Heart left ventricle (tissue), 16 donors: ENCODE results near the gene SRPK2. TPM values are rescaled to one million over a fixed set of nuclear protein-coding genes. Genes with fewer than 3 reads are reported as not detected.
A peak's percentile ranks its signal among the peaks of the same experiment; 100 is the strongest.
"Not testable (repeated sequence)": the region's sequence is repeated elsewhere in the genome, so short reads cannot be mapped to it uniquely, and the experiment has no call there.

Experiments used
- ATAC-seq, 4 donors: fragments of 200-7000 bp; cut with Tn5 transposase; one replicate each; pipeline ENCODE4 v1.9.1; 2020 to 2022; ENCODE audit warnings: moderate library complexity in 4 of 4, mild to moderate bottlenecking in 3 of 4, moderate number of reproducible peaks in 1 of 4
- DNase-seq, 5 donors: peaks; one replicate each; pipeline ENCODE4 v3.0.0-alpha.2; 2020
- H3K27ac ChIP-seq, 12 donors: fragments of 200-600 bp; sonication (generic) in 4 of 12; one replicate each; pipeline versions ENCODE4 v1.5.0 to v1.8.0; 2016 to 2022; ENCODE audit warnings: mild to moderate bottlenecking in 2 of 12
- H3K27me3 ChIP-seq, 9 donors: fragments of 200-600 bp; sonication (generic) in 2 of 9; one replicate each; pipeline versions ENCODE4 v1.5.1 to v1.8.0; 2016 to 2022; ENCODE audit warnings: mild to moderate bottlenecking in 3 of 9
- H3K36me3 ChIP-seq, 9 donors: fragments of 200-600 bp; sonication (generic) in 2 of 9; one replicate each; pipeline versions ENCODE4 v1.5.0 to v1.8.0; 2018 to 2022; ENCODE audit warnings: mild to moderate bottlenecking in 2 of 9
- H3K4me1 ChIP-seq, 12 donors: fragments of 200-600 bp; sonication (generic) in 4 of 12; one replicate each; pipeline versions ENCODE4 v1.5.0 to v1.8.0; 2016 to 2022; ENCODE audit warnings: mild to moderate bottlenecking in 3 of 12
- H3K4me3 ChIP-seq, 12 donors: fragments of 200-600 bp; sonication (generic) in 4 of 12; one replicate each; pipeline versions ENCODE4 v1.5.0 to v1.8.0; 2017 to 2022; ENCODE audit warnings: mild to moderate bottlenecking in 9 of 12, moderate library complexity in 4 of 12
- H3K9me3 ChIP-seq, 12 donors: fragments of 200-600 bp; sonication (generic) in 4 of 12; one replicate each; pipeline versions ENCODE4 v1.5.0 to v1.8.0; 2016 to 2022; ENCODE audit warnings: mild to moderate bottlenecking in 1 of 12
- POLR2A ChIP-seq, 2 donors: fragments of 450-650 bp; IDR thresholded peaks; one replicate each; pipeline ENCODE4 v1.6.1; 2017; ENCODE audit warnings: antibody characterized with exemption in 2 of 2, mild to moderate bottlenecking in 2 of 2, moderate library complexity in 2 of 2
- WGBS, 4 donors: extraction: QIAGEN DNeasy Blood & Tissue Kit in 2 of 4; methylation state at CpG; one replicate each; pipeline versions ENCODE4 v1.1.5 to v1.1.7; 2013 to 2018; 5-methylcytosine and 5-hydroxymethylcytosine counted together
- intact Hi-C, 10 donors: fragments of 100-400 bp; cut with DNase I; formaldehyde crosslinking; loops; one replicate each; pipeline versions ENCODE4 v1.11.1 to v1.14.2; 2022
- polyA plus RNA-seq, 2 donors: library from polyadenylated mRNA; stranded (reverse); fragments of 200-250 nt; gene quantifications; one replicate each; pipeline ENCODE4 v1.2.3, GENCODE V29; 2013
- total RNA-seq, 9 donors: library from RNA; depleted of rRNA in 2 of 9; stranded (reverse); fragments of >200 nt in 2 of 9; fragmentation: NEBNext Ultra II Directional in 3 of 9; extraction: Animal tissue kit (Norgen Biotek cat#: 25700) in 3 of 9; gene quantifications; one replicate each; pipeline versions ENCODE4 v1.1.0 to v1.2.4, GENCODE V29; 2016 to 2023
- TF ChIP-seq, protein P1 (sequence below), 12 donors: fragments of 200-600 bp; sonication (generic) in 4 of 12; IDR thresholded peaks; one replicate each; pipeline versions ENCODE4 v1.5.0 to v1.8.0; 2018 to 2022; ENCODE audit warnings: antibody characterized with exemption in 12 of 12, mild to moderate bottlenecking in 5 of 12
- donor health status: ischemic (EF 13 %, LVEDD 7.1; RV severe dilation, severe dysfunction).
- donor health status: healthy with polysubstance abuse.
- donor health status: DM: no; HTN: yes; CAD: no.
- donor health status: DM: no; HTN: no; CAD: no.
- donor health status: ischemic (EF 25% LVEDD 6.9; RV normal size, moderate dysfunction).
- donor health status: ischemic (EF 25% LVEDD 5.7; RV mildly dilated, moderate dysfunction).
- donor health status: healthy.
- donor health status: DM: yes; HTN: yes; CAD: no.
- donor health status: ischemic (EF 35%, LVEDD 5.7; RV mildly dilated, moderate dysfunction).
- donor health status: nonischemic (EF 11% LVEDD 7.7; RV severe dilation, severe dysfunction).
- donor health status: DM: yes; HTN: yes; CAD: no.
- donor health status: PGD.
- donor health status: ischemic (EF 29% LVEDD 5.4; RV normal size, mild dysfunction).
- donor health status: nonischemic (EF 23%, LVEDD 6.1; RV moderate dilation, normal function).

SRPK2 gene
- total and polyA plus RNA-seq, 11 donors = 8.6 to 42.4 (median 33.5) TPM

DNA sequence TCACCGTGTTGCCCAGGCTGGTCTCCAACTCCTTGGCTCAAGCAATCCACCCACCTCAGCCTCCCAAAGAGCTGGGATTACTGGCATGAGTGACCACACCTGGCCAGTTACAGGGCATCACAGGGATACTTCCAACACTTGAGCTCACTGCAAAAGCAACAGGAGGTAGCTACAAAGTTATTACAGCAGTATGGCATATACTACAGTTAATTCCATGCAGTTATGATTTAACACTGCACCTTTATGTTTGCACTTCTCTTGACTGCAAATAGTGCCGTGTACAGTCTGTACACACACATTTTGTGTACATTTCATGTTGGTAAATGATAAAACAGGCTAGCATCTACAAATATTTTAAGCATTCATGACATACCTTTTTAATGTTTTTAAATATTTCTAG is 21.3 kb downstream of the SRPK2 start:
- no peak for ATAC-seq
- no peak for TF ChIP-seq POLR2A (IDR thresholded peaks at IDR 0.05)
- TF ChIP-seq, protein P1, sequence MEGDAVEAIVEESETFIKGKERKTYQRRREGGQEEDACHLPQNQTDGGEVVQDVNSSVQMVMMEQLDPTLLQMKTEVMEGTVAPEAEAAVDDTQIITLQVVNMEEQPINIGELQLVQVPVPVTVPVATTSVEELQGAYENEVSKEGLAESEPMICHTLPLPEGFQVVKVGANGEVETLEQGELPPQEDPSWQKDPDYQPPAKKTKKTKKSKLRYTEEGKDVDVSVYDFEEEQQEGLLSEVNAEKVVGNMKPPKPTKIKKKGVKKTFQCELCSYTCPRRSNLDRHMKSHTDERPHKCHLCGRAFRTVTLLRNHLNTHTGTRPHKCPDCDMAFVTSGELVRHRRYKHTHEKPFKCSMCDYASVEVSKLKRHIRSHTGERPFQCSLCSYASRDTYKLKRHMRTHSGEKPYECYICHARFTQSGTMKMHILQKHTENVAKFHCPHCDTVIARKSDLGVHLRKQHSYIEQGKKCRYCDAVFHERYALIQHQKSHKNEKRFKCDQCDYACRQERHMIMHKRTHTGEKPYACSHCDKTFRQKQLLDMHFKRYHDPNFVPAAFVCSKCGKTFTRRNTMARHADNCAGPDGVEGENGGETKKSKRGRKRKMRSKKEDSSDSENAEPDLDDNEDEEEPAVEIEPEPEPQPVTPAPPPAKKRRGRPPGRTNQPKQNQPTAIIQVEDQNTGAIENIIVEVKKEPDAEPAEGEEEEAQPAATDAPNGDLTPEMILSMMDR (IDR thresholded peaks at IDR 0.05) = no peak
- 92 to 96% (median 93%) methylated on average over 2 of the region's 2 CpGs for WGBS, 4 donors

DNA sequence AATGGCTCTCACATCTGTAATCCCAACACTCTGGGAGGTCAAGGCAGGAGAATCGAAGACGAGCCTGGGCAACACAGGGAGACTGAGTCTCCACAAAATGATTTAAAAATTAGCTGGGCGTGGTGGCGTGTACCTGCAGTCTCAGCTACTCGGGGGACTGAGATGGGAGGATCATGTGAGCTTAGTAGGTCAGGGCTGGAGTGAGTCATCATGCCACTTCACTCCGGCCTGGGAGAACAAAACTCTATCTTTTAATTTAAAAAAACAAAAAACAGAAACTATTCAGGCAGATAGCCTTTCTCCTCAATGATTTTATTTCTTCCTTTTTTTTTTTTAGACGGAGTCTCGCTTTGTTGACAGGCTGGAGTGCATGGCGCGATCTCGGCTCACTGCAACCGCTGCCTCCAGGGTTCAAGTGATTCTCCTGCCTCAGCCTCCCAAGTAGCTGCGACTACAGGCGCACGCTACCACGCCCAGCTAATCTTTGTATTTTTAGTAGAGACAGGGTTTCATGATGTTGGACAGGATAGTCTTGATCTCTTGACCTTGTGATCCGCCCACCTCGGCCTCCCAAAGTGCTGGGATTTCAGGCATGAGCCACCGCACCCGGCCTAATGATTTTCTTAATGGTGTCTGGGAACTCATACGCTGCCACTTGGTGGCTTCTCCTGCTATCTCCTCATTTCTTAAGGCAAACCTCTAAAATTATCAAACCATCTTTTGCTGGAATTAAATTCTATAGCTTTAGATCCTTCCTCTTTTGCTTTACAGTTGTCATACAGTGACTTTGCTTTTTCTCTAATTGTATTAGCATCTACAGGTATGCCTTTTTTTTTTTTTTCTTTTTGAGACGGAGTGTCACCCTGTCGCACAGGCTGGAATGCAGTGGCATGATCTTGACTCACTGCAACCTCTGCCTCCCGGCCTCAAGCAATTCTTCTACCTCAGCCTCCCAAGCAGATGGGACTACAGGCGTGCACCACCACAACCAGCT is 22.9 kb downstream of the SRPK2 start:
- Histone ChIP-seq H3K27ac (no peak overlapping the region), H3K9me3 (peaks cover 0 to 20% (median 0%) of the 10 kb centered on the region in 12 donors), H3K4me1 (peaks cover 0 to 22% (median 14%) of the 10 kb centered on the region in 12 donors), H3K36me3 (no peaks in the 10 kb centered on the region), H3K4me3 (no peak overlapping the region), H3K27me3 (no peaks in the 10 kb centered on the region)
- DNase-seq (no peak), ATAC-seq (no peak)
- WGBS, 4 donors = 94 to 97% (median 96%) methylated on average over 25 of the region's 25 CpGs
- TF ChIP-seq, protein P1 (IDR thresholded peaks at IDR 0.05) = no peak
- TF ChIP-seq POLR2A (IDR thresholded peaks at IDR 0.05) = no peak
- intact Hi-C loops = no loop called here

More for the DNA sequence above, 21.3 kb downstream of the SRPK2 start:
- no peak for DNase-seq
- intact Hi-C loops = no loop called here
- H3K27ac ChIP-seq = no peak overlapping the region
- H3K36me3 ChIP-seq = no peaks in the 10 kb centered on the region
- H3K4me3 ChIP-seq = no peak overlapping the region
- H3K4me1 ChIP-seq = peaks cover 0 to 22% (median 14%) of the 10 kb centered on the region in 12 donors
- peaks cover 0 to 11% (median 0%) of the 10 kb centered on the region in 12 donors for H3K9me3 ChIP-seq
- H3K27me3 ChIP-seq = no peaks in the 10 kb centered on the region

DNA sequence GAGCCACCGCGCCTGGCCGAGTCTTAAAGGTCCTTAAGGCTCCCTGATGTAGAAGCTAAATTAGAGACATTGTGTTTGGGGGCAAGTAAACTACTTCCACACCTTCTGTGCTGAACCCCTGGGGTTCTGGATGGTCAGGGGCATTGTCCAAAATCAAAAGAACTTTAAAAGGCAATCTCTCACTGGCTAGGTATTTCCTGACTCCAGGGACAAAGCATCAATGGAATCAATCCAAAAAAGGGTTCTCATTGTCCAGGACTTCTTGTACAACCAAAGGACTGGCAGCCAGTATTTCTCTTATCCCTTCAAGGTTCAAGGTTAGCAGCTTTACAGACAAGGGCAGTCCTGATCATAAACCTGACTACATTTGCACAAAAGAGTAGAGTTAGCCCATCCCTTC is 24.0 kb downstream of the SRPK2 start:
- Histone ChIP-seq H3K4me3 (no peak overlapping the region), H3K27ac (peak overlapping the region in 2 of 12 donors; percentile 1 to 44), H3K36me3 (no peaks in the 10 kb centered on the region), H3K27me3 (no peaks in the 10 kb centered on the region), H3K9me3 (peaks cover 0 to 30% (median 0%) of the 10 kb centered on the region in 12 donors), H3K4me1 (peaks cover 0 to 22% (median 12%) of the 10 kb centered on the region in 12 donors)
- TF ChIP-seq POLR2A (IDR thresholded peaks at IDR 0.05) = no peak
- TF ChIP-seq, protein P1 (IDR thresholded peaks at IDR 0.05) = no peak
- DNase-seq (no peak), ATAC-seq (peak; percentile 9 to 74 (median 69))
- intact Hi-C loops = no loop called here
- WGBS, 4 donors = 95 to 100% (median 97%) methylated on average over 3 of the region's 3 CpGs

DNA sequence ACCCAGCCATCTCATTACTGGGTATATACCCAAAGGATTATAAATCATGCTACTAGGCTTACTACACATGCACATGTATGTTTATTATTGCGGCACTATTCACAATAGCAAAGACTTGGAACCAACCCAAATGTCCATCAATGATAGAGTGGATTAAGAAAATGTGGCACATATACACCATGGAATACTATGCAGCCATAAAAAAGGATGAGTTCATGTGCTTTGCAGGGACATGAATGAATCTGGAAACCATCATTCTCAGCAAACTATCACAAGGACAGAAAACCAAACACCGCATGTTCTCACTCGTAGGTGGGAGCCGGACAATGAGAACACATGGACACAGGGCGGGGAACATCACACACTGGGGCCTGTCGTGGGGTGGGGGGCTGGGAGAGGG is 25.1 kb downstream of the SRPK2 start:
- H3K27ac ChIP-seq, H3K4me3 ChIP-seq, H3K27me3 ChIP-seq, ATAC-seq, DNase-seq, intact Hi-C loops, H3K36me3 ChIP-seq: not testable (repeated sequence)
- Histone ChIP-seq H3K9me3 (peaks cover 0 to 30% (median 0%) of the 10 kb centered on the region in 12 donors), H3K4me1 (peaks cover 0 to 20% (median 10%) of the 10 kb centered on the region in 12 donors)
- 95 to 100% (median 97%) methylated on average over 6 of the region's 6 CpGs for WGBS, 4 donors

DNA sequence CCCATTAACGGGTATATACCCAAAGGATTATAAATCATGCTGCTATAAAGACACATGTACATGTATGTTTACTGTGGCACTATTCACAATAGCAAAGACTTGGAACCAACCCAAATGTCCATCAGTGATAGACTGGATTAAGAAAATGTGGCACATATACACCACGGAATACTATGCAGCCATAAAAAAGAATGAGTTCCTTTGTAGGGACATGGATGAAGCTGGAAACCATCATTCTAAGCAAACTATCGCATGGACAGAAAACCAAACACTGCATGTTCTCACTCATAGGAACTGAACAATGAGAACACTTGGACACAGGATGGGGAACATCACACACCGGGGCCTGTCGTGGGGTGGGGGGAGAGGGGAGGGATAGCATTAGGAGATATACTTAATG is 26.0 kb downstream of the SRPK2 start:
- intact Hi-C loops, H3K36me3 ChIP-seq, DNase-seq, ATAC-seq, H3K4me3 ChIP-seq, H3K27me3 ChIP-seq, H3K27ac ChIP-seq: not testable (repeated sequence)
- WGBS, 4 donors = 96 to 97% (median 97%) methylated on average over 5 of the region's 5 CpGs
- Histone ChIP-seq H3K9me3 (peaks cover 0 to 30% (median 0%) of the 10 kb centered on the region in 12 donors), H3K4me1 (peaks cover 0 to 12% (median 4%) of the 10 kb centered on the region in 12 donors)

DNA sequence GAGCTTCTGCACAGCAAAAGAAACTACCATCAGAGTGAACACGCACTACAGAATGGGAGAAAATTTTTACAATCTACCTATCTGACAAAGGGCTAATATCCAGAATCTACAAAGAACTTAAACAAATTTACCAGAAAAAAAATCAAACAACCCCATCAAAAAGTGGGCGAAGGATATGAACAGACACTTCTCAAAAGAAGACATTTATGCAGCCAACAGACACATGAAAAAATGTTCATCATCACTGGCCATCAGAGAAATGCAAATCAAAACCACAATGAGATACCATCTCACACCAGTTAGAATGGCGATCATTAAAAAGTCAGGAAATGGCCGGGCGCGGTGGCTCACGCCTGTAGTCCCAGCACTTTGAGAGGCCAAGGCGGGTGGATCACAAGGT is 26.7 kb downstream of the SRPK2 start:
- WGBS, 4 donors = 95 to 99% (median 96%) methylated on average over 8 of the region's 8 CpGs
- ATAC-seq, DNase-seq, H3K27ac ChIP-seq, intact Hi-C loops, H3K4me3 ChIP-seq, H3K36me3 ChIP-seq, H3K27me3 ChIP-seq: not testable (repeated sequence)
- H3K4me1 ChIP-seq = peaks cover 0 to 12% (median 4%) of the 10 kb centered on the region in 12 donors
- H3K9me3 ChIP-seq = peaks cover 0 to 30% (median 0%) of the 10 kb centered on the region in 12 donors

DNA sequence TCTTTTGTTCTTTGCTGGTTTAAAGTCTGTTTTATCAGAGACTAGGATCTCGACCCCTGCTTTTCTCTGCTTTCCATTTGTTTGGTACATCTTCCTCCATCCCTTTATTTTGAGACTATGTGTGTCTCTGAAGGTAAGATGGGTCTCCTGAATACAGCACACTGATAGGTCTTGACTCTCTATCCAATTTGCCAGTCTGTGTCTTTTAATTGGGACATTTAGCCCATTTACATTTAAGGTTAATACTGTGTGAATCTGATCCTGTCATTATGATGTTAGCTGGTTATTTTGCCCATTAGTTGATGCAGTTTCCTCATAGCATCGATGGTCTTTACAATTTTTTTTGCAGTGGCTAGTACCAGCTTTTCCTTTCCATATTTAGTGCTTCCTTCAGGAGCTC is 28.6 kb downstream of the SRPK2 start:
- ATAC-seq, H3K27me3 ChIP-seq, H3K36me3 ChIP-seq, H3K27ac ChIP-seq, DNase-seq, H3K4me3 ChIP-seq, H3K4me1 ChIP-seq, intact Hi-C loops: not testable (repeated sequence)
- 96 to 98% (median 97%) methylated on average over 2 of the region's 2 CpGs for WGBS, 4 donors
- H3K9me3 ChIP-seq = peaks cover 0 to 30% (median 0%) of the 10 kb centered on the region in 12 donors
